Measurements from ENCODE around the gene MED19.

MED19 gene, protein sequence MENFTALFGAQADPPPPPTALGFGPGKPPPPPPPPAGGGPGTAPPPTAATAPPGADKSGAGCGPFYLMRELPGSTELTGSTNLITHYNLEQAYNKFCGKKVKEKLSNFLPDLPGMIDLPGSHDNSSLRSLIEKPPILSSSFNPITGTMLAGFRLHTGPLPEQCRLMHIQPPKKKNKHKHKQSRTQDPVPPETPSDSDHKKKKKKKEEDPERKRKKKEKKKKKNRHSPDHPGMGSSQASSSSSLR

DNA sequence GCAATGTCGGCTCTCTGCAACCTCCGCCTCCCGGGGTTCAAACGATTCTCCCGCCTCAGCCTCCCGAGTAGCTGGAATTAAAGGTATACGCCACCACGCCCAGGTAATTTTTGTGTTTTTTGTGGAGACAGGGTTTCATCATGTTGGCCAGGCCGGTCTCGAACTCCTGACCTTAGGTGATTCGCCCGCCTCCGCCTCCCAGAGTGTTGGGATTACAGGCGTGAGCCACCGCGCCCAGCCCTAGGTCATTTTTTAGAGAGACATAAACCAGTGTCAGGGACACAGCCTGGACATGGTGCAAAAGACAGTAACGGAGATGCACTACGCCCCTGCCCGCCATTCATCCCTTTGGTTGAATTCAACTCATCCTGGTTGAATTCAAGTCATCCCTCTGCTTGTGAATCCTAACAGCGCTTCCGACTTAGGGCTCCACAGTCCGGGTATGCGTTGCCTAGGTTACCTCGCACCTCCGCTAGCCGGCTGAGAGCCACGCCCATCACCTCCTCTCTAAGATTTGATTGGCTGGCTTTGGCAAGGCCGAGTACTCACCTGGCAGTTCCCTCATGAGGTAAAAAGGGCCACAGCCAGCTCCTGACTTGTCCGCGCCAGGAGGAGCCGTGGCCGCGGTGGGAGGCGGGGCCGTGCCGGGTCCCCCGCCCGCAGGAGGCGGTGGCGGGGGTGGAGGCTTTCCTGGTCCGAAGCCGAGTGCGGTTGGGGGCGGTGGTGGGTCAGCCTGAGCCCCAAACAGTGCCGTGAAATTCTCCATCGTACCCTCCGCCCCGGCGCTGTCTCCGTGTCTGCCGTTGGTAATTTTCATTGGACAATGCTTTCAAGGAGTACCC lies at the start of gene MED19:
Gene MED19, minus strand, starts transcription at position 802 of the 842 bp plus-strand sequence. Its CDS starts 36 bp downstream, at position 766.
- peak; percentile 81 for DNase-seq (ENCODE audit: low spot score)
- TF ChIP-seq, protein P1, sequence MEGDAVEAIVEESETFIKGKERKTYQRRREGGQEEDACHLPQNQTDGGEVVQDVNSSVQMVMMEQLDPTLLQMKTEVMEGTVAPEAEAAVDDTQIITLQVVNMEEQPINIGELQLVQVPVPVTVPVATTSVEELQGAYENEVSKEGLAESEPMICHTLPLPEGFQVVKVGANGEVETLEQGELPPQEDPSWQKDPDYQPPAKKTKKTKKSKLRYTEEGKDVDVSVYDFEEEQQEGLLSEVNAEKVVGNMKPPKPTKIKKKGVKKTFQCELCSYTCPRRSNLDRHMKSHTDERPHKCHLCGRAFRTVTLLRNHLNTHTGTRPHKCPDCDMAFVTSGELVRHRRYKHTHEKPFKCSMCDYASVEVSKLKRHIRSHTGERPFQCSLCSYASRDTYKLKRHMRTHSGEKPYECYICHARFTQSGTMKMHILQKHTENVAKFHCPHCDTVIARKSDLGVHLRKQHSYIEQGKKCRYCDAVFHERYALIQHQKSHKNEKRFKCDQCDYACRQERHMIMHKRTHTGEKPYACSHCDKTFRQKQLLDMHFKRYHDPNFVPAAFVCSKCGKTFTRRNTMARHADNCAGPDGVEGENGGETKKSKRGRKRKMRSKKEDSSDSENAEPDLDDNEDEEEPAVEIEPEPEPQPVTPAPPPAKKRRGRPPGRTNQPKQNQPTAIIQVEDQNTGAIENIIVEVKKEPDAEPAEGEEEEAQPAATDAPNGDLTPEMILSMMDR (IDR thresholded peaks at IDR 0.05; ENCODE audit: extremely low read depth, missing control alignments), result no peak

DNA sequence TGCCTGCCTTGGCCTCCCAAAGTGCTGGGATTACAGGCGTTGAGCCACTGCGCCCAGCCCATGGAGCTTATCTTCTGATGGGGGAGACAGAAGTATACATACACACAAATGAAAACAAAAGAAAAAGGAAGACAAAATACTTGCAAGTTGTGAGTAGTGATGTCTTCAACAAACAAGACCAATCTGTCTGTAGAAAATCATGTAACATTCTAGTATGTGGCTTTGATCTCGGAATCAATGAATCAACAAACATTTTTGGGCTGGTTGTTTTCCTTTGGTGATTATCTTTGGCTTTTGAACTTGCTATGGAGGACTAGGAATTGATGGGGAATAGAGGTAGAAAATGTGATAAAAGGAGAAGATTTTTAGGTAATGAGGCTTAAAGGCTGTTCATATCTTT lies 46.2 kb upstream of the MED19 start:
- DNase-seq (ENCODE audit: low spot score), result no peak
- TF ChIP-seq, protein P1 (IDR thresholded peaks at IDR 0.05; ENCODE audit: extremely low read depth, missing control alignments), result no peak

DNA sequence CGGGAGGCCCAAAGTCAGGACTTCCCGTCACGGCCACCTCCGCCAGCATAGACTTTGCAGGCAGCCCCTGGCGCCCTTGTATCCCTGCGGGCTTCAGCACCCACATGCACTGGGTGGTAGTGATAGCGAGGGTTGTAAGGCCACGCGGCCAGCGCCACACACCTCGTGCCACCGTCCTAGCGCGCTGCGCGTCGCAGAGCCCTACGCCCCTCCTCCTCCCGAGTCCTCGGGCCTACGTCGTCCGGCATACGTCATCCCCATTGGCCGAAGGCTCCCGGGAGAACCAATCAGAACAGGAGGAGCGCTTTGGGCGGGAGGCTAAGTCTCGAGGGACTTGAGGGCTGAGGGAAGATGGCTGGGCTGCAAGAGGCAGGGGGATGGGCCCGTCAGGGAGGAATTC lies 40.9 kb upstream of the MED19 start:
- DNase-seq (ENCODE audit: low spot score), result no peak
- TF ChIP-seq, protein P1 (IDR thresholded peaks at IDR 0.05; ENCODE audit: extremely low read depth, missing control alignments), result no peak

DNA sequence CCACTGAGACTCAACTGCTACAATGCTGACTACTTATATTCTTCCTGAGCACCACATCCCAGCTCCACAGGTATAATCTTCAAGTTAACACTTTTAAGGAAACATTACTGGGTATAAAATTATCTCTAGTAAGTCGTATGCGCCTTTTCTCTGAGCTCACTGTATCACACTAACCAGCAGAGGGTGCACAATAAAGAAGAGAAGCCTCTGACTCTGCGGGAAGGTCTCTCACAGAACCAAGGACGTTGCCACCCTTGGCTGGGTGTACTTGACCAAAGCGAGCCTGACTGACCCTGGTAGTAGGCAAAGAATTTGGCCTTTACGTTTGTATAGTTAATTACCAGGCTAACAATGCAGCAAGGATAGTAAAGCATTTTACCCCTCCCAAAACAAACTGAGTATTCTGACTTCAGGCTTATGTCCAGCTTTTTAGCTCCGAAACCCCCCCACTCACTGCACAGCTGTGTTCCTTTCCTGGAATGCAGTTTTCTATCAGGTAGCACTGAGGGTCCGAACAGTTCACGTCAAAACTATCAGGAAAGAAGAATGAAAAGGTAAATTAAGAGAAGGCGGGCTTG lies 39.8 kb upstream of the MED19 start, which contains the start of gene BTBD18:
Gene BTBD18, minus strand, starts transcription at position 144 of the 578 bp plus-strand sequence. CDS start 631 bp downstream, outside the sequence.
- DNase-seq (ENCODE audit: low spot score), result peak; percentile 62
- TF ChIP-seq, protein P1 (IDR thresholded peaks at IDR 0.05; ENCODE audit: extremely low read depth, missing control alignments), result no peak

DNA sequence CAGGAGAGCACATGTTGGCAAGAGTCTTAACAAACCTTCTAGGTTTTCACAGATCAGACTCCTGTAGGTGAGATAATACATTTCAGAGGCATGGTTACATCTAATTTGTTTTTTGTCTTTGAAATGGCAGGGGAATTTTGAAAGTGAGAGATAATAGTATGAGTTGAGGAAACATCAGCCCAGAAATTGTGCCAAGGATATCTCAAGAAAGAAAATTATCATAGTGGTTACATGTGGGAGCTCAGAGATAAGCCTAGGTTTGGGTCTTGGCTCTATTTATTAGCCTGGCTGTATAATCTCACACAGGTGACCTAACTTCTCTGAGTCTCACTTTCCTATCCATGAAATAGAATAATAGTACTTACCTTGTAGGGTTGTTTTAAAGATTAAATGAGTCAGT lies 39.2 kb upstream of the MED19 start:
- DNase-seq (ENCODE audit: low spot score), result no peak

DNA sequence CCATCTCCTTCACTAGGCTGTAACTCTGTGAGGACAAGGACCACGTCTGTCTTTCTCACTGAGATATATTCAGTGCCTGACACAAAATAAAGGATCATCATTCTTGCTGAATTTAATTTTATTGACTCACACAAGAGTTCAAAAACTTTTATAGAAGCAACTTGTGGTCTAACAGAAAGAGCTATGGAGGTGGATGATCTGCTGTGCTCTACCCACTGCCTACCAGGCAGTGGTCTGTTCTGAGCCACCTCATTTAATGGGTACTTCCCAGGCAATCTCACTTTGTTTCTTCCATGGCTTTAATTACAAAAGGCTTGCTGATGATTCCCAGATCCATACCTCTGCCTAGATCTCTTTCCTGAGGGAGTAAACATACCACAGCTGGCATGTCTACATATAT lies 34.9 kb upstream of the MED19 start:
- TF ChIP-seq, protein P1 (IDR thresholded peaks at IDR 0.05; ENCODE audit: extremely low read depth, missing control alignments), result no peak
- DNase-seq (ENCODE audit: low spot score), result no peak

More for the DNA sequence above, 39.2 kb upstream of the MED19 start:
- TF ChIP-seq, protein P1 (IDR thresholded peaks at IDR 0.05; ENCODE audit: extremely low read depth, missing control alignments), result no peak

DNA sequence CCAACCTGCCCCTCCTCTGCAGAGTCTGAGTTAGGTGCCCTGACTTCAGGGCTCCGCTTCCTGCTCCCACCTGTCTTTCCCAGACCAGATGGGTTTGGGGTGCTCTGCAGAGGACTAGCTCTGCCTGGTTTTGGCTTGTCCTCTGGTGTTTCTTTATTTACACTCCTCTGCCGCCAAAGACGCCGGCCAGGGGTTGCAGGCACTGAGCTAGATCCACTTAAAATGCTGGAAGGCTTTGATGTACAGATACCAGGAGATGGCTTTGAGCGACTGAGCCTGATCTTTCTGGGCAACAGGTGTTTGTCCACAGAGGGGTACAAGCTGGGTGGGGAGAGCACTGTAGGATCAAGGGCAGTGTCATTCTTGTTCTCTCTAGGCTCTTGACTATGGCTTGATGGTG lies 33.2 kb upstream of the MED19 start:
- no peak for DNase-seq (ENCODE audit: low spot score)
- TF ChIP-seq, protein P1 (IDR thresholded peaks at IDR 0.05; ENCODE audit: extremely low read depth, missing control alignments), result no peak

All from GM20000 (cell line).